Measurements from ENCODE around the gene AHCYL1. TPM values are rescaled to one million over a fixed set of nuclear protein-coding genes. Genes with fewer than 3 reads are reported as not detected.

AHCYL1 gene
- total RNA-seq, 2 donors from 2014 or later: 78.9 to 96.0 TPM

- Histone ChIP-seq H3K27ac (ENCODE audit: low read depth, low read length) (no peak overlapping the region), H3K9ac (ENCODE audit: extremely low read depth, low read length, poor library complexity, severe bottlenecking) (no peak overlapping the region), H3K4me3 (ENCODE audit: low read length) (no peak overlapping the region), H3K36me3 (ENCODE audit: control insufficient read depth, insufficient read depth, low read length) (peaks cover 91% of the 10 kb centered on the region), H3K9me3 (ENCODE audit: control insufficient read depth, low read length) (no peaks in the 10 kb centered on the region), H3K27me3 (ENCODE audit: control insufficient read depth, insufficient read depth, low read length, poor library complexity, severe bottlenecking) (no peaks in the 10 kb centered on the region), H3K4me1 (ENCODE audit: control insufficient read depth, insufficient read depth, low read length) (no peaks in the 10 kb centered on the region)
- TF ChIP-seq, protein P1, sequence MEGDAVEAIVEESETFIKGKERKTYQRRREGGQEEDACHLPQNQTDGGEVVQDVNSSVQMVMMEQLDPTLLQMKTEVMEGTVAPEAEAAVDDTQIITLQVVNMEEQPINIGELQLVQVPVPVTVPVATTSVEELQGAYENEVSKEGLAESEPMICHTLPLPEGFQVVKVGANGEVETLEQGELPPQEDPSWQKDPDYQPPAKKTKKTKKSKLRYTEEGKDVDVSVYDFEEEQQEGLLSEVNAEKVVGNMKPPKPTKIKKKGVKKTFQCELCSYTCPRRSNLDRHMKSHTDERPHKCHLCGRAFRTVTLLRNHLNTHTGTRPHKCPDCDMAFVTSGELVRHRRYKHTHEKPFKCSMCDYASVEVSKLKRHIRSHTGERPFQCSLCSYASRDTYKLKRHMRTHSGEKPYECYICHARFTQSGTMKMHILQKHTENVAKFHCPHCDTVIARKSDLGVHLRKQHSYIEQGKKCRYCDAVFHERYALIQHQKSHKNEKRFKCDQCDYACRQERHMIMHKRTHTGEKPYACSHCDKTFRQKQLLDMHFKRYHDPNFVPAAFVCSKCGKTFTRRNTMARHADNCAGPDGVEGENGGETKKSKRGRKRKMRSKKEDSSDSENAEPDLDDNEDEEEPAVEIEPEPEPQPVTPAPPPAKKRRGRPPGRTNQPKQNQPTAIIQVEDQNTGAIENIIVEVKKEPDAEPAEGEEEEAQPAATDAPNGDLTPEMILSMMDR (conservative IDR thresholded peaks at IDR 0.05): no peak
- peaks cover 82% of the 10 kb centered on the region for H3K36me3 Mint-ChIP-seq (ENCODE audit: low read depth)
- H3K4me3 Mint-ChIP-seq: no peak overlapping the region
- H3K27ac Mint-ChIP-seq: no peak overlapping the region
- no peak for DNase-seq
- H3K27me3 Mint-ChIP-seq (ENCODE audit: insufficient read depth): no peaks in the 10 kb centered on the region
- no peaks in the 10 kb centered on the region for H3K9me3 Mint-ChIP-seq
- WGBS, 2 experiments (ENCODE audit: insufficient coverage in 1 of 2, insufficient read length in 1 of 2): 89 to 95% methylated on average over 4 to 5 of the region's 5 CpGs
- H3K4me1 Mint-ChIP-seq: no peaks in the 10 kb centered on the region
Measured at GRCh38 chr1:110048240-110048639, 63.7 kb downstream of the AHCYL1 start.

- DNase-seq: no peak
- Histone ChIP-seq H3K36me3 (ENCODE audit: control insufficient read depth, insufficient read depth, low read length) (peaks cover 90% of the 10 kb centered on the region), H3K27me3 (ENCODE audit: control insufficient read depth, insufficient read depth, low read length, poor library complexity, severe bottlenecking) (no peaks in the 10 kb centered on the region), H3K4me3 (ENCODE audit: low read length) (no peak overlapping the region), H3K9ac (ENCODE audit: extremely low read depth, low read length, poor library complexity, severe bottlenecking) (no peak overlapping the region), H3K9me3 (ENCODE audit: control insufficient read depth, low read length) (no peaks in the 10 kb centered on the region), H3K27ac (ENCODE audit: low read depth, low read length) (no peak overlapping the region), H3K4me1 (ENCODE audit: control insufficient read depth, insufficient read depth, low read length) (no peaks in the 10 kb centered on the region)
- Mint-ChIP-seq H3K9me3 (no peaks in the 10 kb centered on the region), H3K27me3 (ENCODE audit: insufficient read depth) (no peaks in the 10 kb centered on the region), H3K27ac (no peak overlapping the region), H3K4me1 (no peaks in the 10 kb centered on the region), H3K36me3 (ENCODE audit: low read depth) (peaks cover 80% of the 10 kb centered on the region), H3K4me3 (no peak overlapping the region)
- TF ChIP-seq, protein P1 (conservative IDR thresholded peaks at IDR 0.05): no peak
- WGBS, 2 experiments (ENCODE audit: insufficient coverage in 1 of 2, insufficient read length in 1 of 2): 94 to 96% methylated on average over 7 to 9 of the region's 9 CpGs
Measured at GRCh38 chr1:110048923-110049601, 64.5 kb downstream of the AHCYL1 start.

DNA sequence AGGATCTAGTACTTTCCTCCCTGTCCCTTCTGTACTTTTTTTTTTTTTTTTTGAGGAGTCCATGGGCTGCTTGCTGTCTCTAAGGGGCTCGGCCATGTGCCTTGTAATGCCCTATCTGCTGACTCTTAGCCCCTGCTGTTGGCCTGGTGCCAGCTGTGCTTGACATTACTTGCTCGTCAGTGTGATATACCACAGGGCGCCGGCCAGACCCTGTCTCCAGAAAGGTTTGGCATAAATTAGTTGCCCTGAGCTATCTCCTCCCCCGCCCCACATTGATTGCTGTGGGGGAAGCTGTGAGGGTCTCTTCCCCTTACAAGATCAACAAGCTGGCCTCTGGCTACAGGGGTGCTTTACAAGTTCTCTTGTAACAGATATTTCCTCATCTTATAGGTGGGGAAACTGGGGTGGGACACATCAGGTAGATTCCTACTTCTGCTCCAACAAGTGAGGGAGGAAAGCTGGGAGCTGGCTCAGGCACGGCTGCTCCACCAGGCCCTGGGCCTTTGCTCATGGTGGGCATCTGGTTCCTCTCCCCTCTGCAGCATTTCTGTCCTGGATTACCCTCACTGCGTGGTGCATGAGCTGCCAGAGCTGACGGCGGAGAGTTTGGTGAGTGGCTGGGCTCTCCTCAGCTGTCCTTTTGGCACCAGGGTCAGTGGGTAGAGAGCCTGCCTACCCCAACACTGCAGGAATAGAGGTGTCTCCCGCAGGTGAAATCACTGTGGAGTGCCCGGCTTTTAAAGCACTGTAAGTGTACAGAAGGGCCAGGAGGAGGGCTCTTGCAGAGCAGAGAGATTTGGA lies 65.4 kb downstream of the AHCYL1 start:
- Histone ChIP-seq H3K27me3 (ENCODE audit: control insufficient read depth, insufficient read depth, low read length, poor library complexity, severe bottlenecking) (no peaks in the 10 kb centered on the region), H3K27ac (ENCODE audit: low read depth, low read length) (no peak overlapping the region), H3K4me3 (ENCODE audit: low read length) (no peak overlapping the region), H3K9ac (ENCODE audit: extremely low read depth, low read length, poor library complexity, severe bottlenecking) (no peak overlapping the region), H3K9me3 (ENCODE audit: control insufficient read depth, low read length) (no peaks in the 10 kb centered on the region), H3K36me3 (ENCODE audit: control insufficient read depth, insufficient read depth, low read length) (peaks cover 90% of the 10 kb centered on the region), H3K4me1 (ENCODE audit: control insufficient read depth, insufficient read depth, low read length) (no peaks in the 10 kb centered on the region)
- DNase-seq: no peak
- TF ChIP-seq, protein P1 (conservative IDR thresholded peaks at IDR 0.05): no peak
- WGBS, 2 experiments (ENCODE audit: insufficient coverage in 1 of 2, insufficient read length in 1 of 2): 94 to 96% methylated on average over 8 to 11 of the region's 11 CpGs
- Mint-ChIP-seq H3K27me3 (ENCODE audit: insufficient read depth) (no peaks in the 10 kb centered on the region), H3K9me3 (no peaks in the 10 kb centered on the region), H3K36me3 (ENCODE audit: low read depth) (peaks cover 76% of the 10 kb centered on the region), H3K4me3 (no peak overlapping the region), H3K27ac (no peak overlapping the region), H3K4me1 (no peaks in the 10 kb centered on the region)

Data from endodermal cell (in vitro differentiated cells).